Effector memory CD4-positive, alpha-beta T cell (primary cell): ENCODE results near the gene OPCML.

Source experiments
- DNase-seq, 3 donors: peaks; one replicate each; pipeline ENCODE4 v3.0.0-alpha.2; 2020
- H3K27ac ChIP-seq: 2 replicates; pipeline ENCODE4 v1.7.0; 2013; ENCODE audit warnings: mild to moderate bottlenecking, low read length, moderate library complexity; ENCODE audit not compliant: insufficient read depth, poor library complexity, severe bottlenecking
- H3K27me3 ChIP-seq: replicated peaks from 2 replicates; pipeline ENCODE4 v1.7.0; 2013; ENCODE audit warnings: mild to moderate bottlenecking, low read length; ENCODE audit not compliant: insufficient read depth, control insufficient read depth, poor library complexity, severe bottlenecking
- H3K36me3 ChIP-seq: 2 replicates; pipeline ENCODE4 v1.7.0; 2013; ENCODE audit warnings: mild to moderate bottlenecking, low read length, moderate library complexity; ENCODE audit not compliant: control insufficient read depth, insufficient read depth
- H3K4me1 ChIP-seq: 2 replicates; pipeline ENCODE4 v1.7.0; 2013; ENCODE audit warnings: low read length, mild to moderate bottlenecking; ENCODE audit not compliant: control insufficient read depth, insufficient read depth, poor library complexity, severe bottlenecking
- H3K4me3 ChIP-seq: 2 replicates; pipeline ENCODE4 v1.7.0; 2013; ENCODE audit warnings: low read length, low read depth, mild to moderate bottlenecking; ENCODE audit not compliant: insufficient read depth, poor library complexity, severe bottlenecking
- H3K9me3 ChIP-seq: 2 replicates; pipeline ENCODE4 v1.7.0; 2013; ENCODE audit warnings: mild to moderate bottlenecking, low read length, moderate library complexity; ENCODE audit not compliant: control insufficient read depth

The OPCML gene

GRCh38 chr11:133038850-133039249 is 493.5 kb downstream of the OPCML start:
- Histone ChIP-seq H3K4me1 (no peaks in the 10 kb centered on the region), H3K36me3 (no peaks in the 10 kb centered on the region), H3K9me3 (no peaks in the 10 kb centered on the region), H3K27ac (no peak overlapping the region), H3K27me3 (no peaks in the 10 kb centered on the region), H3K4me3 (no peak overlapping the region)
- DNase-seq, result no peak

- H3K27me3 ChIP-seq, result no peaks in the 10 kb centered on the region
- DNase-seq, result no peak
- no peaks in the 10 kb centered on the region for H3K36me3 ChIP-seq
- H3K9me3 ChIP-seq, result no peaks in the 10 kb centered on the region
- H3K27ac ChIP-seq, result no peak overlapping the region
- H3K4me3 ChIP-seq, result no peak overlapping the region
- H3K4me1 ChIP-seq, result no peaks in the 10 kb centered on the region
These were observed 497.4 kb downstream of the OPCML start for GRCh38 chr11:133034929-133035328.

- H3K4me3 ChIP-seq, result no peak overlapping the region
- no peaks in the 10 kb centered on the region for H3K4me1 ChIP-seq
- H3K9me3 ChIP-seq, result no peaks in the 10 kb centered on the region
- H3K27ac ChIP-seq, result no peak overlapping the region
- no peaks in the 10 kb centered on the region for H3K27me3 ChIP-seq
- H3K36me3 ChIP-seq, result no peaks in the 10 kb centered on the region
- DNase-seq, result no peak
These were observed 503.2 kb downstream of the OPCML start for GRCh38 chr11:133029107-133029506.

- DNase-seq, result no peak
- no peaks in the 10 kb centered on the region for H3K9me3 ChIP-seq
- no peaks in the 10 kb centered on the region for H3K4me1 ChIP-seq
- no peaks in the 10 kb centered on the region for H3K36me3 ChIP-seq
- no peaks in the 10 kb centered on the region for H3K27me3 ChIP-seq
- no peak overlapping the region for H3K27ac ChIP-seq
- no peak overlapping the region for H3K4me3 ChIP-seq
These were observed 505.3 kb downstream of the OPCML start for GRCh38 chr11:133026952-133027351.

- Histone ChIP-seq H3K4me1 (no peaks in the 10 kb centered on the region), H3K27me3 (no peaks in the 10 kb centered on the region), H3K36me3 (no peaks in the 10 kb centered on the region), H3K27ac (no peak overlapping the region), H3K9me3 (no peaks in the 10 kb centered on the region), H3K4me3 (no peak overlapping the region)
- DNase-seq, result no peak
These were observed 508.0 kb downstream of the OPCML start for GRCh38 chr11:133024301-133024700.

GRCh38 chr11:133023232-133023631 is 509.1 kb downstream of the OPCML start:
- Histone ChIP-seq H3K4me1 (no peaks in the 10 kb centered on the region), H3K4me3 (no peak overlapping the region), H3K27ac (no peak overlapping the region), H3K36me3 (no peaks in the 10 kb centered on the region), H3K27me3 (no peaks in the 10 kb centered on the region), H3K9me3 (no peaks in the 10 kb centered on the region)
- DNase-seq, result no peak

- Histone ChIP-seq H3K4me1 (no peaks in the 10 kb centered on the region), H3K4me3 (no peak overlapping the region), H3K27ac (no peak overlapping the region), H3K27me3 (no peaks in the 10 kb centered on the region), H3K9me3 (no peaks in the 10 kb centered on the region), H3K36me3 (no peaks in the 10 kb centered on the region)
- no peak for DNase-seq
These were observed 510.7 kb downstream of the OPCML start for GRCh38 chr11:133021553-133021952.

GRCh38 chr11:133020372-133020714 is 512.0 kb downstream of the OPCML start:
- Histone ChIP-seq H3K9me3 (no peaks in the 10 kb centered on the region), H3K36me3 (no peaks in the 10 kb centered on the region), H3K4me3 (no peak overlapping the region), H3K4me1 (no peaks in the 10 kb centered on the region), H3K27ac (no peak overlapping the region), H3K27me3 (no peaks in the 10 kb centered on the region)
- no peak for DNase-seq

GRCh38 chr11:133019545-133020371 is 512.5 kb downstream of the OPCML start:
- Histone ChIP-seq H3K4me1 (no peaks in the 10 kb centered on the region), H3K27ac (no peak overlapping the region), H3K36me3 (no peaks in the 10 kb centered on the region), H3K27me3 (no peaks in the 10 kb centered on the region), H3K4me3 (no peak overlapping the region), H3K9me3 (no peaks in the 10 kb centered on the region)
- DNase-seq, result no peak

- no peaks in the 10 kb centered on the region for H3K36me3 ChIP-seq
- no peaks in the 10 kb centered on the region for H3K9me3 ChIP-seq
- no peak overlapping the region for H3K4me3 ChIP-seq
- no peaks in the 10 kb centered on the region for H3K27me3 ChIP-seq
- no peak overlapping the region for H3K27ac ChIP-seq
- no peaks in the 10 kb centered on the region for H3K4me1 ChIP-seq
- DNase-seq, result no peak
These were observed 516.8 kb downstream of the OPCML start for GRCh38 chr11:133015457-133015856.
